Esophagus squamous epithelium (tissue), 4 donors: ENCODE data around the gene MTHFD2L.

Experiments
- POLR2A ChIP-seq, 4 donors: fragments of 450-650 bp; IDR thresholded peaks; one replicate each; pipeline ENCODE4 v1.6.1; 2017; ENCODE audit warnings: antibody characterized with exemption in 4 of 4, mild to moderate bottlenecking in 4 of 4, moderate library complexity in 3 of 4
- TF ChIP-seq, protein P1 (sequence below), 6 experiments: fragments of 450-650 bp in 4 of 6; fragments of 200-600 bp in 2 of 6; sonication (generic) in 2 of 6; IDR thresholded peaks; one replicate each; pipeline ENCODE4 v1.5.1; 2016 to 2019; ENCODE audit warnings: antibody characterized with exemption in 6 of 6, mild to moderate bottlenecking in 4 of 6, moderate library complexity in 4 of 6

- TF ChIP-seq, protein P1, sequence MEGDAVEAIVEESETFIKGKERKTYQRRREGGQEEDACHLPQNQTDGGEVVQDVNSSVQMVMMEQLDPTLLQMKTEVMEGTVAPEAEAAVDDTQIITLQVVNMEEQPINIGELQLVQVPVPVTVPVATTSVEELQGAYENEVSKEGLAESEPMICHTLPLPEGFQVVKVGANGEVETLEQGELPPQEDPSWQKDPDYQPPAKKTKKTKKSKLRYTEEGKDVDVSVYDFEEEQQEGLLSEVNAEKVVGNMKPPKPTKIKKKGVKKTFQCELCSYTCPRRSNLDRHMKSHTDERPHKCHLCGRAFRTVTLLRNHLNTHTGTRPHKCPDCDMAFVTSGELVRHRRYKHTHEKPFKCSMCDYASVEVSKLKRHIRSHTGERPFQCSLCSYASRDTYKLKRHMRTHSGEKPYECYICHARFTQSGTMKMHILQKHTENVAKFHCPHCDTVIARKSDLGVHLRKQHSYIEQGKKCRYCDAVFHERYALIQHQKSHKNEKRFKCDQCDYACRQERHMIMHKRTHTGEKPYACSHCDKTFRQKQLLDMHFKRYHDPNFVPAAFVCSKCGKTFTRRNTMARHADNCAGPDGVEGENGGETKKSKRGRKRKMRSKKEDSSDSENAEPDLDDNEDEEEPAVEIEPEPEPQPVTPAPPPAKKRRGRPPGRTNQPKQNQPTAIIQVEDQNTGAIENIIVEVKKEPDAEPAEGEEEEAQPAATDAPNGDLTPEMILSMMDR (IDR thresholded peaks at IDR 0.05): no peak
- TF ChIP-seq POLR2A (IDR thresholded peaks at IDR 0.05): no peak
These were observed 121.8 kb downstream of the MTHFD2L start for GRCh38 chr4:74279716-74280115.
